Vagina (tissue), 2 donors: ENCODE data around the gene PRUNE2.

Source experiments
- CTCF ChIP-seq, 3 experiments: fragments of 450-650 bp in 2 of 3; fragments of 200-600 bp in 1 of 3; sonication (generic) in 1 of 3; IDR thresholded peaks; one replicate each; pipeline ENCODE4 v1.5.1; 2017 to 2019; ENCODE audit warnings: antibody characterized with exemption in 3 of 3, mild to moderate bottlenecking in 2 of 3, moderate library complexity in 2 of 3
- POLR2AphosphoS5 ChIP-seq, 2 donors: sonication (generic); formaldehyde crosslinking; IDR thresholded peaks; one replicate each; pipeline ENCODE4 v1.9.0; 2017; ENCODE audit warnings: antibody characterized with exemption in 2 of 2, mild to moderate bottlenecking in 2 of 2, low read depth in 1 of 2; ENCODE audit not compliant: insufficient read depth in 1 of 2

GRCh38 chr9:76650692-76651091 lies 255.2 kb downstream of the PRUNE2 start:
- no peak for TF ChIP-seq CTCF (IDR thresholded peaks at IDR 0.05)
- TF ChIP-seq POLR2AphosphoS5 (IDR thresholded peaks at IDR 0.05; ENCODE audit: insufficient read depth in 1 of 2, low read depth in 1 of 2) = no peak
